Lower lobe of right lung (tissue), 2 donors: ENCODE results near the gene AGL. TPM values are rescaled to one million over a fixed set of nuclear protein-coding genes. Genes with fewer than 3 reads are reported as not detected.

ENCODE experiments used
- ATAC-seq, 2 donors: fragments of 200-7000 bp; cut with Tn5 transposase; one replicate each; pipeline ENCODE4 v1.9.1; 2020 to 2022; ENCODE audit warnings: mild to moderate bottlenecking in 2 of 2, moderate library complexity in 2 of 2
- DNase-seq: peaks from one replicate; pipeline ENCODE4 v3.0.0-alpha.2; 2020
- H3K27ac ChIP-seq: fragments of 200-600 bp; one replicate; pipeline ENCODE4 v1.8.0; 2022
- H3K27me3 ChIP-seq: fragments of 200-600 bp; one replicate; pipeline ENCODE4 v1.8.0; 2022; ENCODE audit warnings: low read depth
- H3K36me3 ChIP-seq: fragments of 200-600 bp; one replicate; pipeline ENCODE4 v1.8.0; 2022; ENCODE audit warnings: mild to moderate bottlenecking
- H3K4me1 ChIP-seq: fragments of 200-600 bp; one replicate; pipeline ENCODE4 v1.8.0; 2022
- H3K4me3 ChIP-seq: fragments of 200-600 bp; one replicate; pipeline ENCODE4 v1.8.0; 2022; ENCODE audit warnings: mild to moderate bottlenecking
- H3K9me3 ChIP-seq: fragments of 200-600 bp; one replicate; pipeline ENCODE4 v1.8.0; 2022
- CTCF ChIP-seq: fragments of 200-600 bp; IDR thresholded peaks from one replicate; pipeline ENCODE4 v1.8.0; 2022; ENCODE audit warnings: antibody characterized with exemption, mild to moderate bottlenecking
- intact Hi-C: fragments of 100-400 bp; cut with DNase I; formaldehyde crosslinking; loops from one replicate; pipeline ENCODE4 v1.11.0; 2022
- long read RNA-seq: library from polyadenylated mRNA; unstranded; transcript quantifications from one replicate; pipeline ENCODE4 v2.0.0, GENCODE V29; 2021
- total RNA-seq: library from RNA; stranded (reverse); fragmentation: NEBNext Ultra II Directional; extraction: Animal tissue kit (Norgen Biotek cat#: 25700); gene quantifications from one replicate; pipeline ENCODE4 v1.2.1, GENCODE V29; 2021
- donor health status: DM: no; HTN: yes; CAD: no; lungs with severe emphysema.

Gene AGL
- total RNA-seq, result 14.6 TPM
- long read RNA-seq, partial matches to known transcripts, result 9 of 15 reads
- long read RNA-seq, other reads (novel, unspliced or antisense), result 6 of 15 reads

GRCh38 chr1:99849744-99850458 is at the start of gene AGL:
Gene AGL (plus strand): TSS chr1:99850361. CDS start chr1:99851043, 682 bp downstream.
- no peaks in the 10 kb centered on the region for H3K27me3 ChIP-seq
- H3K4me1 ChIP-seq, result peaks cover 31% of the 10 kb centered on the region
- intact Hi-C loops, result no loop called here
- peaks cover 12% of the 10 kb centered on the region for H3K36me3 ChIP-seq
- no peak for TF ChIP-seq CTCF
- H3K27ac ChIP-seq, result peak within 1 kb of the TSS; percentile 89
- peak within 1 kb of the TSS; percentile 91 for H3K4me3 ChIP-seq
- no peaks in the 10 kb centered on the region for H3K9me3 ChIP-seq
- DNase-seq, result peak; percentile 92
- ATAC-seq, result peak; percentile 99

GRCh38 chr1:99801584-99801983 is 48.6 kb upstream of the AGL start:
- no peak for TF ChIP-seq CTCF
- intact Hi-C loops, result no loop called here
- H3K36me3 ChIP-seq, result no peaks in the 10 kb centered on the region
- H3K9me3 ChIP-seq, result no peaks in the 10 kb centered on the region
- ATAC-seq (no peak), DNase-seq (no peak)
- no peaks in the 10 kb centered on the region for H3K4me1 ChIP-seq
- H3K4me3 ChIP-seq, result no peak overlapping the region
- no peak overlapping the region for H3K27ac ChIP-seq
- no peaks in the 10 kb centered on the region for H3K27me3 ChIP-seq

GRCh38 chr1:99806882-99807281 is 43.3 kb upstream of the AGL start:
- DNase-seq, result no peak
- no peak for ATAC-seq
- intact Hi-C loops, result no loop called here

GRCh38 chr1:99808391-99809115 is 41.6 kb upstream of the AGL start:
- DNase-seq, result no peak
- Histone ChIP-seq H3K27me3 (no peaks in the 10 kb centered on the region), H3K9me3 (no peaks in the 10 kb centered on the region), H3K4me1 (peaks cover 7% of the 10 kb centered on the region), H3K4me3 (no peak overlapping the region), H3K36me3 (no peaks in the 10 kb centered on the region), H3K27ac (no peak overlapping the region)
- peak; percentile 88 to 90 for ATAC-seq
- peak; percentile 67 for TF ChIP-seq CTCF
- intact Hi-C loops, result no loop called here

More at GRCh38 chr1:99806882-99807281, 43.3 kb upstream of the AGL start:
- no peaks in the 10 kb centered on the region for H3K36me3 ChIP-seq
- H3K27me3 ChIP-seq, result no peaks in the 10 kb centered on the region
- no peaks in the 10 kb centered on the region for H3K9me3 ChIP-seq
- no peak for TF ChIP-seq CTCF
- H3K4me3 ChIP-seq, result no peak overlapping the region
- no peak overlapping the region for H3K27ac ChIP-seq
- peaks cover 7% of the 10 kb centered on the region for H3K4me1 ChIP-seq

- ATAC-seq, result no peak
- Histone ChIP-seq H3K4me3 (no peak overlapping the region), H3K27ac (no peak overlapping the region), H3K4me1 (peaks cover 7% of the 10 kb centered on the region), H3K27me3 (no peaks in the 10 kb centered on the region), H3K36me3 (no peaks in the 10 kb centered on the region), H3K9me3 (no peaks in the 10 kb centered on the region)
- DNase-seq, result no peak
- no peak for TF ChIP-seq CTCF
- intact Hi-C loops, result no loop called here
Measured at GRCh38 chr1:99811075-99811474, 39.1 kb upstream of the AGL start.
